ENCODE data around the gene ENOX1. TPM values are rescaled to one million over a fixed set of nuclear protein-coding genes. Genes with fewer than 3 reads are reported as not detected.

ENOX1 gene
- total and polyA plus RNA-seq, 2 of the 8 experiments (the other 6 are each of a cell fraction or from before 2014, with no cell fraction given), result 0.23 to 0.37 TPM

GRCh38 chr13:43742911-43743310 is 43.9 kb downstream of the ENOX1 start (continued):
- TF ChIP-seq HDAC6 (IDR thresholded peaks at IDR 0.05; ENCODE audit: low read depth, low read length), result no peak

Measured in H1 (cell line).